ENCODE measurements around the gene TTC34.
A peak's percentile ranks its signal among the peaks of the same experiment; 100 is the strongest.

The TTC34 gene

DNA sequence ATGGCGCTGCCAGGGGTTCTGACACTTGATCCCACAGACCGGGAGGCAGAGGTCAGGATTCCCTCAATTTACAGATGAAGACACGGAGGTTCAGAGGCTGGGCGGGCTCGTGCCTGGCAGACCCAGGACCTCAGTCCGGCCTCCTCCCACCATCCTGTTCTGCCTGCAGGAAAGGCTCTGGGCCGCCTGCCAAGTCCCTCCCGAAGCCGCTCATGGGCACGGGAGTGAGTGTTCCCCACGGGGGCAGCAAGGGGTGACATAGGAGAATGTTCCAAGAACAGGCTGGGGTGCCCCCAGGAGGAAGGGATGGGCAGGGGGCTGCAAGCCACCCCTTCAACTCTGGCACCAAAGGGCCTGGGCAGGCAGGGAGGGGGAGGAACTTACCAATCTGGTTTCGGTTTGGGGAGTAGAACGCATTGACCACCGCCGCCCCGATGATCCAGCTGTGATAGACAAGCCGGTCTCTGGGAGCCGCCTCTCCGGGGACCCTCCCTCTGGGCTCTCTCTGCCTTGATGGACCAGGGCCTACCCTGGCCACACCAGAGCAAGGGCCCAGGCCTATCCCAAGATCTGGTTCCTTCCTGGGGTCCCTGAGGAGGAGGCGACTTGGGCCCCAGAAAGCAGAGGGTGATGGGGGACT is 207.4 kb downstream of the TTC34 start:
- FAIRE-seq (no peak), DNase-seq (ENCODE audit: low spot score) (no peak)

DNA sequence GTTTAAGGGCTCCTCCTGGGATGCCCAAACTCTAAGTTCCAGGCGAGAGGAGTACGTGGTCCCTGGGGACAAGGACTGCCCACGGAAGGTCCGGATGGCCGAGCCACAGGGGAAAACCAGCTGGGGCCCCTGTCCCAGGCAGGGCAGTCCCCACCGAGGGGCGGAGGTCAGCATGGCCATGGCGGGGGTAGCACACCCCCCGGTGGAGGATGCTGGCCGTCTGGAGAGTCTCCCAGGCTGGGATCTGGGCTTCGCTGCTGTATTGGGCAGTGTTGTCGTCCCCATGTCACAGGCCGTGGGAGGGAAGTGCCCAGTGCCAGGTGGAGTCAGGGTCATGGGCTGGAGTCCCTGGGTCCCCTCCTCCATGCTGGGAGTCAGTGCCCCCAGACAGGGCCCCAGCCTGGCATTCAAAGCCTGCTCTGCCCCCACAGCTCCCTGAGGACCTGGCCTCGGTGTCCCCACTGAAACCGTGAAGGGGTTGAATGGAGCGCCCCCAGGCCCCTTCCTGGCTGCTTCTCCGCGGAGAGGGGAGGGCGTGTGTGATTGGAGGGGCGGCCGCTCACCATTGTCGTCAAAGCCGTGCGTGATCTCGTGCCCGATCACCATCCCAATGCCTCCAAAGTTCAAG is 208.1 kb downstream of the TTC34 start:
- FAIRE-seq (no peak), DNase-seq (ENCODE audit: low spot score) (no peak)

DNA sequence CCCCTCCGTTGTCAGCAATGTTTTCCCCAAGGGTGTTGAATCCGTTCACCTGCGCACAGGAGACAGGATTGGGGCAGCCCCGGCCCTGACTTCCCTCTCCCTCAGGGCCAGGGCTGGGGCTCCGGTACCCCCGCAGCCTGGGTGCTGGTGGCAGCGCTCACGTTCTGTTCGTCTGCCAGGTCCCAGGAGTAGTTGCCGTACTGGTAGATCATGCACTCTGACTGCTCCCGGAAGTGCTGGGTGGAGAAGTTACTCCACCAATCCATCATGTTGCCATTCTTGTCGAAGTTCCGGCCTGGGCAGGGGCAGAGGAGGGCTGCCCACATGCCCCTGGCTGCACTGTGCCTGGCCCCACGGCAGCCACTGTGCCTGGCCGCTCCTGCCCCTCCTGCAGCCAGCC is 208.8 kb downstream of the TTC34 start:
- FAIRE-seq (no peak), DNase-seq (ENCODE audit: low spot score) (no peak)

DNA sequence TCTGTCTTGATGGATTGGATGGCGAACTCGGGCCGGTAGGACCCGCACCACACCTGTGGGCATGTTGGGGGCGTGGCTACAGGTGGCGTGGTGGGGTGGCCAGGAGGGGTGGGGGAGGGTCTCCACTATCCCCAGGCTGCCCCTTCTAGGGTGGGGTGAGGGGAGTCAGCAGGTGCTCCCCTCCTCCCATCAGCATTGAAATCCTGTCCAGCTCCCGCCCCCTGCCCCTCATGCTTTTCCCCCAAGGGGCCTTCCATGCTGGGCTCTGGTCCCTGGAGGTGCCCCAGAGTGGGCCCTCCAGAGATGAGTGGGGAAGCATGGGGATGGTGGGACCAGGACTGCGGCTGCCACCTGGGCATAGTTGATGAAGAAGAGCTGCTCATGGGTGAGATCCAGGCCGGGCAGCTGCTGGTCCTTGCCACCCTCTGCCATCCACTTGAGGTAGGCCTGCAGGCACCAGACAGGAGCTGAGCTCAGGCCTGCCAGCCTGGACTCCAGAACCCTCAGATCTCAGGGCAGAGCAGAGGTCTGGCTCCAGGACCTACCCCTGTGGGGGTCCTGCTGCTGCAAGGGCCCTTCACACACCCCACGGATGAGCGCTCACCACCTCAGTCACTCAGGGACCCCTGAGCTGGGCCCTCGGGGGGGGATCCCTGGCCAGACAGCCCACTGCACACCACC is 209.8 kb downstream of the TTC34 start:
- DNase-seq (ENCODE audit: low spot score) (no peak), FAIRE-seq (no peak)

DNA sequence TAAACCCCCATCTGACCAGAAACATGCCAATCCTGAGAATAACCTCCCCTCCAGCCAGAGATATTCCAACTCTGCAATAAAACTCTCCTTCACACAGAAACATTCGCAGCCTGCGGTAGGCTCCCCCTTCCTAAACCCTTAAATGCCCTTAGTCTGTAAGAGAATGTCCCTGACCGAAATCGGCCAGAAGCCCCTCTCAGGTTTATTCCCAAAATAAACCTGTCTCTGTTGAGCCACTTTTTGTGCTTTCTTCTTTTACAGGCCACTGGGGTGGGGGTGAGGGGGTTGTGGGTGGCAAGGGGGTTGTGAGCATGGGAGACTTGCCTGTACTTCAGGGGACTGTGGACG is 210.3 kb downstream of the TTC34 start:
- DNase-seq (ENCODE audit: low spot score) = no peak
- no peak for FAIRE-seq

DNA sequence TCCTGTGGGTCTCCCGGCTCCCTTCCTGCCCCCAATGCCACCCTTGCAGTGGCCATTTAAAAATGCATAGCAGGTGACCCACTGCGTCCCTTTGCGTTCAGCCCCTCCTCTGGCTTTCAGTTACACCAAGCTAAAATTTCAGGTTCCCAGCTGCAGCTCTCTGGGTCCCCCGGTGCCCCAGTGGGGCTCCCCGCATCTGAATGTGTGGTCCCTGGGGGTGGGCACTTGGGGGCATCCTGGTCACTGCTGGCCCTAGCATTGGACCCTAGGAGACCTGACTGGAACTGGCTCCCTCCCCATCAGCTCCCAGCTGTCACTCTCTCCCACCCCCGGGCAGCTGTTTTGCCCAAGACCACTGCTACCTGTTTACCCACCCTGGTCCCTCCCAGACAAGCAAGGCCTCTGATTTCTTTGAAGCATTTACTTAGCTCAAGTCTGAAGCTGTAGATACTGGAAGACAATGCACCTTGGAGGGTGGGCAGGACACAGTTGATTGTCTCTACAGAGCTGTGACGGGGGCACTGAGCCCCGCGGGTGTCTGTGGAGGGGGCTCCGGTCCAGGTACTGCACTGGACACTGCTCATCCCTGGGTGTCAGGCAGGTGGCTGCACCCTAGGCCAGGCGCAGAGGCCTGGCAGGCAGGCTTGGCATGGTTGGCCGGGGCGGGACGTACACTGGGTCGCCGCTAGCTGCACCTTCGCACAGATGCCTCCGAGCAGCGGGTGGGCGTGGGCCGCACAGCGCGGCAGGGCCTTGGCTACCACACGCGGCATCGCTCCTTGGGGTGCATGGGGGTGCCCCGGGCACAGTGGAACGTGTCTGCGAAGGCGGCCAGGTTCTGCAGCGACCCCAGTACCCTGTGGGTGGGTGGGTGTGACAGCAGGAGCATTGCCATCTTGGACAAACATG is 211.0 kb downstream of the TTC34 start:
- FAIRE-seq = no peak

DNA sequence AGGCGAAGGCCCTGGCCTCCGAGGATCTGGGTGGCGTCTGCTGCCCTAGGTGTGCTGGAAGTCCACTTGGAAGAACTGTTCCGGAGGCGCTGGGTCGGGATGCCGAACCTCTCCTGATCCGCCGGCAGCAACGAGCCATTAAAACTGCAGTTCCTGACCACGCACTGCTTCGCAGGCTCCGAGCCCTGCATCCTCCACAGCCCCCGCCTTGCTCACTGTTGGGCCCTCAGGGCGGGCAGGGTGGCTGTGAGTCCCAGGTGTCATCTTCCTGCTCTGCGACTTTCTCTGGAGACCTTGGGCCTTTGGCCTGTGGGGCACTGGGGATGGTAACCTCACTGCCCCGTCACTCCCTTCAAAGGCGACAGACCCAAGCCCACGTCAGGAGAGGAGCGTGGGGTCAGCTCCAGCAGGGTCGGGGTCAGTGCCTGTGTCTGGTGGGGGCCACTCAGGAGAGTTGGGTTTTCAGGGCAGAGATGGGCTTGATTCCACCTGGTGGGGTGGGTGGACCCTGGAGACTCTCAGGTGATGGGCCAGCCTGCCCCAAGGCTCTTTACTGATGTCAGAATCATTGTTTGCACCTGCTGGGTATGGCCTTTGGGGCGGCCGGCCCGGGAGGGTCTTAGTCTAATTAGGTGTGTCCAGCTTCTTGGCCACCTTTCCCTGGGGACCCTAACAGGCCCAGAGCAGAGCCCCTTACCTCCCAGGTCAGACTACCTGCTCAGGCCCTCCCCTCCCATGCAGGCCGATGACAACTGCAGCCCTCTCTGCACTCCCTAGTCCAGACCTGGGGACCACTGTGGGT is 211.9 kb downstream of the TTC34 start:
- no peak for FAIRE-seq

More for the DNA sequence above, 211.0 kb downstream of the TTC34 start:
- no peak for DNase-seq (ENCODE audit: low spot score)

DNA sequence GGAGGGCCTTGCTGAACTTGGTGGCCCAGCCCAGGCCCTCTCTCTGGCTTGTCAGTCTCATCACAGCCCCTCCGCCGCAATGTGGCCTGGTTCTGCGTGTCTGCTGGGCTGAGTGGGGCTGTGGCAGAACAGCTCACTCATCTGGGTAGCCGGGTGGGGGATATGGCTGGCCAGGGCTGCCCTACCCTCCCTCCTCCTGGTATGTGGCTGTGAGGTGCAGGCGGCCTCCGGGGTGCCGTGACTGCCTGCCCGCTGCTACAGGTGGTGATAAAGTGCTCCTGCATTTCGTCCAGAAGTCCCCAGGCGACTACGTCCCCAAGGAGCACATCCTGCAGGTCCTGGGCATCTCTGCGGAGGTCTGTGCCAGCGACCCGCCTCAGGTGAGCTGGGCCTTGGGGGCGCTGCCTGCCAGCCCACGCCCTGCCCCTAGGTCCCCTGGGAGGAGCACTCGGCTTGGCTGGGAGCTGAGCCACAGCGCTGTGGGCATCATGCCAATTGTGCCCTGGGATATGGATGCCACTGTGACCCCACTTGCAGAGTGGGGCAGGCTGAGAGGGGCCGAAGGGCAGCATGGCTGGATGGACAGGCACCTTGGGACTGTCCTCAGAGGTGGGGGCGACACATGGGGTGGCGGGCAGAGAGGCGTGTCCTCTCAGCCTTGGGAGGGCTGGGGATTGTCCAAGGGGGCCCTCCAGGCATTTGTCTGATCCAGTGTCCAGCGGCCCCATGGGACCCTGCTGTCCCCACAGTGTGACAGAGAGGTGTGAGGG is 212.6 kb downstream of the TTC34 start:
- FAIRE-seq (no peak), DNase-seq (ENCODE audit: low spot score) (no peak)

More for the DNA sequence above, 211.9 kb downstream of the TTC34 start:
- DNase-seq (ENCODE audit: low spot score) = no peak

DNA sequence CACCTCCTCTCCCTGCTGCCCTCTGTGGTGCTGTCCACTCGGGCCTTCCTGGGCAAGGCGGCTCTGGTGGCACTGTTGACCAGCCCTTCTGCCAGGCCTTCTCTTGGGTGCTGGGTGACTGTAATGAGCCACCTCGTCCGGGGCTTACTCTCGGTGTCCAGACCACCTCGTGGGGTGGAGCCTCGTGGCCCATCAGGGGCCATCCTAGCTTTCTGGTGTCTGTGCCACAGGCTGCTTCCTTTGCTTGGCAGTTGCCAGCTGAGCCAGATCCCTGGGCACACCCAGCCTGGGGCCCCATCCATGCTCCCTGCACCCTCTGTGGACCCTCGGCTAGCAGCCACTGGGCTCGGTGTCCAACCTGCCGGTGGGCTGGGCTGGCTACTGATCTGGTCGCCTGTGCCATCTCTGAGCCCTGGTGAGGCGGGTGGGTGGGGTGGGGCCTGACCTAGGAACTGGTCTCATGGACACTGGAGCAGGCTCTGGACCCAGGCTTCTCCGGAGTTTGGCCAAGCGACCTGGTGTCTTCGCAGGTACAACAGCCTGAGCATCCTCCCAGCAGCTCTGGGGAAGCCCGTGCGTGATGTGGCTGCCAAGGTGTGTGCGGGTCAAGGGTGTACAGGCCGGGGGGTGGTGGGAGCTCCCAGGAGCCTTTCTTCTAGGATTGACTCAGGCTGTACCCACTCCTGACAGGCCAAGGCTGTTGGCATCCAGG is 213.5 kb downstream of the TTC34 start:
- DNase-seq (ENCODE audit: low spot score) = no peak
- FAIRE-seq = no peak

DNA sequence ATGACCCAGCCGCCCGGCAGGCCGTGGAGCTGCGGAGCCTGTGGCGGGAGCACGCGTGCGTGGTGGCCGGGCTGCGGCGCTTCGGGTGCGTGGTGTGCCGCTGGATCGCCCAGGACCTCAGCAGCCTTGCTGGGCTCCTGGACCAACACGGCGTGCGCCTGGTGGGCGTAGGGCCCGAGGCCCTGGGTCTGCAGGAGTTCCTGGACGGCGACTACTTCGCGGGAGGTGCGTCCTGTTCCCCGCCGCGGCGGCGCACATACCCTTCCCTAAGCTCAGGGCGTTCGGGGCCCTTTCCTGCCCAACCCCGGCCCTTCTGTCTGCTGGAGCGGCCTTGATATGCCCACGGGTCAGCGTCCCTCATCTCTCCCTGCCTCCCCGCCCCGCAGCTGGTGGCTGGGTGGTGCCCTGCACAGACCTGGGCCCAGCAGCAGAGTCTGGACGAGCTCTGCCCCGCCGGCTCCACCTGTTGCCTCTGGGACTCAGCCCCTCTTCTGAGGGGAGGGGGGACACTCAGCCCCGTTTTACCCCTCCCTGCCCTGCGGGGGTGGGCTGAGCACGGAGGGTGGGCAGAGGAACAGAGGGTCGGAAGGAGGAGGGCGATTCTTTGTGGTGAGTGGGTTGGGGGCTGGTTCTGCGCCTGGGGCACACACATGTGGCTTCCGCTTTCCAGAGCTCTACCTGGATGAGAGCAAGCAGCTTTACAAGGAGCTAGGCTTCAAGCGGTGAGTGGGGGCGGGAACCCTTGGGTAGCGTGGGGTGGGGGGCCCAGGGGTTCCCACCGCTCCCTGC is 214.2 kb downstream of the TTC34 start:
- DNase-seq (ENCODE audit: low spot score) = no peak
- no peak for FAIRE-seq

DNA sequence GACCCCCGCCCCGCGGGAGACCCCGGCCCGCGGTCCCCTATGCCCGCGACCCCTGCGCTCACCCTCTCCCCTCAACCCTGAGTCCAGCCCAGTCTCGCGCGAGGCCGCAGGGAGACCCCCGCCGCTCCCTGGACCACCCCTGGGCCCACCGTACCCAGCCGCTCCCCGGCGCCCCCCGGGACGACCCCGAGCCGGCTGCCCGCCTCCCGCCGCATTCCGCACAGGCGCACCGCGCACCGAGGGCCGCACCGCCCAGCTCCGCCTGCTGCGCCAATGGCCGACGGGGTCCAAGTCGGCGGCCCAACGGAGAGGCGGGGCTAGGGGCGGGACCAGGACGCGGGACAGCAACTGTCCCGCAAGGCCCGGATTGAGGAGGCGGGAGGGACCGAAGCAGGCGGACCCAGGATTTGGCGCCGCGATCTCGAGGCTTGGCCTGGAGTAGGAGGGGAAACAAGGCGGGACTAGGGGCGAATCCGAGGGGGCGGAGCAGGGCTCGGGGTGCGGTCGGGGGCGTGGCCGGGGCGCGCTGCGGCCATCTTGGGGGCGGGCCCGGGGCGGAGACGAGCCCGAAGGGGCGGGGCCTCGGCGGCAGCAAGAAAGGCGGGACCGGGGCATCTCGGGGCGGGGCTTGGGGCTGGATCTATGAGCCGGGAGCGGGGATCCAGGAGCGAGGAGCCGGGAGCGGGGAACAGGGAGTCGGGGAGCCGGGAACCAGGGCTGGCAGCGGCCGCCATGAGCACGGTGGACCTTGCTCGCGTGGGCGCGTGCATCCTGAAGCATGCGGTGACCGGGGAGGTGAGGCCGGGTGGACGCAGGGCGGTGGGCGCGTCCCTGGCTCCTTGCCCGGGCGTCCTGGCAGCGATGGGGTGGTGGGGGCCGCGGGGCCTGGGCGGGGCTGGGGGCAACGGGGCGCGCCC is 215.1 kb downstream of the TTC34 start, which contains the start of gene PRXL2B:
PRXL2B (plus strand) TSS at position 624 of the 917 bp plus-strand sequence; CDS start at position 733, 109 bp downstream.
- FAIRE-seq (peak; percentile 45), DNase-seq (ENCODE audit: low spot score) (peak; percentile 95)
